HCT116 (cell line): ENCODE data around the gene EGR4. TPM values are rescaled to one million over a fixed set of nuclear protein-coding genes. Genes with fewer than 3 reads are reported as not detected.

Experiments
- ATAC-seq: fragments of 200-7000 bp; cut with Tn5 transposase; 2 replicates; pipeline ENCODE4 v1.9.1; 2020; ENCODE audit warnings: mild to moderate bottlenecking, moderate library complexity
- BruUV-seq: library from RNA; stranded (reverse); fragments of 400-500 nt; replicated peaks from 2 replicates; lab custom pipeline; 2021; lab: Mats Ljungman, UMichigan
- CTCF ChIA-PET: fragments of 300-600 bp; sonication (Branson Sonifier 250); formaldehyde crosslinking; loops from one replicate; lab custom pipeline; 2021; ENCODE audit warnings: antibody characterized with exemption; lab: Charles Lee
- POLR2A ChIA-PET: fragments of 300-600, 350-600 bp; sonication (Branson Sonifier 250); formaldehyde crosslinking; loops from one replicate; lab custom pipeline; 2021; ENCODE audit warnings: antibody characterized with exemption; lab: Charles Lee
- RAD21 ChIA-PET, 2 experiments: fragments of 300-600 bp; sonication (Branson Sonifier 250); formaldehyde crosslinking; loops; one replicate each; lab custom pipeline; 2023; ENCODE audit warnings: low total read pairs in 2 of 2; ENCODE audit not compliant: uncharacterized antibody in 2 of 2, unreplicated experiment in 2 of 2, low non-redundant PET in 1 of 2; lab: Charles Lee
- DNase-seq: peaks from one replicate; pipeline ENCODE4 v3.0.0-alpha.2; 2010; ENCODE audit warnings: low read depth, low spot score
- H2AFZ ChIP-seq: fragments of 200-600 bp; shearing (Covaris generic), sonication (generic); 2 replicates; pipeline ENCODE4 v1.6.1; 2017; ENCODE audit warnings: low read depth, mixed run types, mixed read lengths, antibody characterized with exemption, low read length; ENCODE audit not compliant: poor library complexity, severe bottlenecking
- H3K27ac ChIP-seq: 2 replicates; pipeline ENCODE4 v1.5.1; 2012; ENCODE audit warnings: low read depth, low read length
- H3K27me3 ChIP-seq: fragments of 200-600 bp; sonication (generic); 2 replicates; pipeline ENCODE4 v1.6.1; 2016; ENCODE audit warnings: mixed run types, low read length, mixed read lengths; ENCODE audit not compliant: insufficient read depth
- H3K36me3 ChIP-seq, 2 experiments: fragments of 200-500 bp in 1 of 2; fragments of 200-600 bp in 1 of 2; sonication (Bioruptor generic) in 1 of 2; sonication (generic) in 1 of 2; 2 replicates each; pipeline versions ENCODE4 v1.5.1 to v1.6.1; 2014 to 2016; ENCODE audit warnings: low read length in 2 of 2, inconsistent platforms in 1 of 2, mixed read lengths in 1 of 2, mixed run types in 1 of 2; ENCODE audit not compliant: insufficient read depth in 2 of 2, control insufficient read depth in 1 of 2
- H3K4me1 ChIP-seq, 2 experiments: fragments of 200-600 bp in 1 of 2; sonication (generic) in 1 of 2; 2 replicates each; pipeline versions ENCODE4 v1.5.1 to v1.6.1; 2012 to 2017; ENCODE audit warnings: low read length in 2 of 2, inconsistent platforms in 1 of 2, mild to moderate bottlenecking in 1 of 2, mixed read lengths in 1 of 2, mixed run types in 1 of 2, moderate library complexity in 1 of 2; ENCODE audit not compliant: insufficient read depth in 2 of 2, control insufficient read depth in 1 of 2
- H3K4me2 ChIP-seq: fragments of 200-600 bp; sonication (generic); 2 replicates; pipeline ENCODE4 v1.6.1; 2017; ENCODE audit warnings: mixed run types, low read length, mixed read lengths
- H3K4me3 ChIP-seq, 2 experiments: fragments of 200-600 bp in 1 of 2; sonication (generic) in 1 of 2; replicated peaks in 1 of 2; 2 replicates each; pipeline ENCODE4 v1.5.1; 2011 to 2016; ENCODE audit warnings: low read length in 2 of 2, control low read depth in 1 of 2, low read depth in 1 of 2, mild to moderate bottlenecking in 1 of 2, mixed read lengths in 1 of 2, mixed run types in 1 of 2
- H3K79me2 ChIP-seq: fragments of 200-600 bp; sonication (generic); 2 replicates; pipeline ENCODE4 v1.6.1; 2017; ENCODE audit warnings: mild to moderate bottlenecking, mixed run types, low read length, moderate library complexity, mixed read lengths; ENCODE audit not compliant: insufficient read depth
- H3K9ac ChIP-seq: fragments of 200-600 bp; sonication (generic); 2 replicates; pipeline ENCODE4 v1.6.1; 2016; ENCODE audit warnings: low read length, mixed read lengths
- H3K9me2 ChIP-seq: fragments of 200-600 bp; sonication (generic), shearing (Covaris generic); 2 replicates; pipeline ENCODE4 v1.6.1; 2017; ENCODE audit warnings: mixed run types, mild to moderate bottlenecking, moderate library complexity; ENCODE audit not compliant: insufficient read depth
- H3K9me3 ChIP-seq, 2 experiments: fragments of 200-500 bp in 1 of 2; fragments of 200-600 bp in 1 of 2; sonication (Bioruptor generic) in 1 of 2; sonication (generic) in 1 of 2; 2 replicates each; pipeline ENCODE4 v1.6.1; 2014 to 2017; ENCODE audit warnings: low read length in 2 of 2, mixed read lengths in 2 of 2, inconsistent platforms in 1 of 2, low read depth in 1 of 2, mild to moderate bottlenecking in 1 of 2, mixed run types in 1 of 2, moderate library complexity in 1 of 2; ENCODE audit not compliant: control insufficient read depth in 1 of 2, insufficient read depth in 1 of 2
- H4K20me1 ChIP-seq: fragments of 200-600 bp; sonication (generic), shearing (Covaris generic); 2 replicates; pipeline ENCODE4 v1.6.1; 2017; ENCODE audit warnings: mixed run types, mild to moderate bottlenecking, moderate library complexity; ENCODE audit not compliant: insufficient read depth
- EGR1 ChIP-seq: IDR thresholded peaks from 2 replicates; pipeline ENCODE4 v1.6.1; 2012; ENCODE audit warnings: low read depth
- ELF1 ChIP-seq: IDR thresholded peaks from 2 replicates; pipeline ENCODE4 v1.6.1; 2012; ENCODE audit warnings: low read depth, borderline replicate concordance
- JUND ChIP-seq: IDR thresholded peaks from 2 replicates; pipeline ENCODE4 v1.6.1; 2012
- POLR2AphosphoS5 ChIP-seq: IDR thresholded peaks from 2 replicates; pipeline ENCODE4 v1.6.1; 2011; ENCODE audit warnings: mild to moderate bottlenecking, low read depth, low read length, moderate library complexity
- RAD21 ChIP-seq: IDR thresholded peaks from 2 replicates; pipeline ENCODE4 v1.6.1; 2012; ENCODE audit warnings: low read depth, mild to moderate bottlenecking
- SRF ChIP-seq: IDR thresholded peaks from 2 replicates; pipeline ENCODE4 v1.6.1; 2012; ENCODE audit warnings: low read depth
- TCF7L2 ChIP-seq: IDR thresholded peaks from 2 replicates; pipeline ENCODE4 v1.7.0; 2011; ENCODE audit warnings: borderline replicate concordance, inconsistent platforms; ENCODE audit not compliant: insufficient read depth, insufficient read length; ENCODE audit errors: extremely low read depth
- YY1 ChIP-seq: IDR thresholded peaks from 2 replicates; pipeline ENCODE4 v1.6.1; 2011; ENCODE audit warnings: low read length, low read depth, moderate library complexity, mild to moderate bottlenecking; ENCODE audit not compliant: insufficient replicate concordance; ENCODE audit errors: extremely low read depth
- ZFX ChIP-seq: fragments of 450-650 bp; IDR thresholded peaks from 2 replicates; pipeline ENCODE4 v1.6.1; 2017
- intact Hi-C: fragments of 100-400 bp; cut with micrococcal nuclease; formaldehyde crosslinking; loops from 2 replicates; pipeline ENCODE4 v1.10.0; 2022
- total RNA-seq: library from RNA; stranded (reverse); gene quantifications from one replicate; pipeline ENCODE4 v1.2.1, GENCODE V29; 2021; ENCODE audit not compliant: unreplicated experiment
- TF ChIP-seq, protein P1 (sequence below), 3 experiments: fragments of 200-600 bp in 1 of 3; sonication (generic) in 1 of 3; IDR thresholded peaks in 2 of 3; conservative IDR thresholded peaks in 1 of 3; 2 replicates each; pipeline ENCODE4 v1.5.1; 2012 to 2017; ENCODE audit warnings: low read depth in 2 of 3, low read length in 2 of 3, antibody characterized with exemption in 1 of 3, borderline replicate concordance in 1 of 3, control low read depth in 1 of 3, mild to moderate bottlenecking in 1 of 3, mixed read lengths in 1 of 3, mixed run types in 1 of 3, moderate library complexity in 1 of 3; ENCODE audit not compliant: insufficient read depth in 1 of 3
- TF ChIP-seq, protein P2 (sequence below): IDR thresholded peaks from 2 replicates; pipeline ENCODE4 v1.6.1; 2012
- TF ChIP-seq, protein P3 (sequence below): IDR thresholded peaks from 2 replicates; pipeline ENCODE4 v1.6.1; 2012

EGR4 gene
- total RNA-seq, 1 experiment from 2014 or later, result 0.37 TPM

DNA sequence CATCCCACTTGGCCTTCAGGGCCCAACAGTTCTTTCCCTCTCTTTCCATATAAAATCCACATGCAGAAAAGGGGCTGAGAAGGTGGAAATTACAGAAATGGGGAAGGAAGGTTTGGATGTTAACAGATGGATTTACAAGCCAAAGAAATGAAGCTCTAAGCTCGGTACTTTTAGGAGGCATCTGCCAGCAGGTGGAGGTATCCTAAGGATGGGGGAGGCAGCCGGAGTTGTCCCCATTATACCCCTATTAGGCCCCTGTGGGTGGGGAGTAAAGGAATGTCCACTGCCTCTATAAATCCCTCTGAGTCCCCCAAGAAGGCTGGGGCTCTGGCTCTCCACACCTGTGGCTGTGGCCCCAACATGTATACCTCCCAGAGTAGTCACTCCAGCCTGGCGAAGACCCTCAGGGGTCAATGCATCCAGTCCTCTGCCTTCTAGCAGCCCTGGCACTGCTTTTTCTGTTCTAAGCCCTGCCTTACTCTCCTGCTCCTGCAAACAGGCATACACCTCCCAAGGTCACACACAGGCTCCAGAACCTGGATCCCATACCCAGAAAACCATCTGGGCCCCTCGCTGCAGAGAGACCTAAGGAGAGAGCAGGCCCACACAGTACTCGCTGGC lies 10.3 kb downstream of the EGR4 start:
- H3K4me3 ChIP-seq, result peak overlapping the region; percentile 76 to 85
- H4K20me1 ChIP-seq, result peaks cover 4% of the 10 kb centered on the region; the same call in 1 of the 2 replicates
- RAD21 ChIA-PET, result no interaction called here
- TF ChIP-seq YY1, result no peak
- TF ChIP-seq, protein P1, sequence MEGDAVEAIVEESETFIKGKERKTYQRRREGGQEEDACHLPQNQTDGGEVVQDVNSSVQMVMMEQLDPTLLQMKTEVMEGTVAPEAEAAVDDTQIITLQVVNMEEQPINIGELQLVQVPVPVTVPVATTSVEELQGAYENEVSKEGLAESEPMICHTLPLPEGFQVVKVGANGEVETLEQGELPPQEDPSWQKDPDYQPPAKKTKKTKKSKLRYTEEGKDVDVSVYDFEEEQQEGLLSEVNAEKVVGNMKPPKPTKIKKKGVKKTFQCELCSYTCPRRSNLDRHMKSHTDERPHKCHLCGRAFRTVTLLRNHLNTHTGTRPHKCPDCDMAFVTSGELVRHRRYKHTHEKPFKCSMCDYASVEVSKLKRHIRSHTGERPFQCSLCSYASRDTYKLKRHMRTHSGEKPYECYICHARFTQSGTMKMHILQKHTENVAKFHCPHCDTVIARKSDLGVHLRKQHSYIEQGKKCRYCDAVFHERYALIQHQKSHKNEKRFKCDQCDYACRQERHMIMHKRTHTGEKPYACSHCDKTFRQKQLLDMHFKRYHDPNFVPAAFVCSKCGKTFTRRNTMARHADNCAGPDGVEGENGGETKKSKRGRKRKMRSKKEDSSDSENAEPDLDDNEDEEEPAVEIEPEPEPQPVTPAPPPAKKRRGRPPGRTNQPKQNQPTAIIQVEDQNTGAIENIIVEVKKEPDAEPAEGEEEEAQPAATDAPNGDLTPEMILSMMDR (IDR thresholded peaks at IDR 0.05 in 2 of 3, conservative IDR thresholded peaks at IDR 0.05 in 1 of 3; ENCODE audit: borderline replicate concordance in 1 of 3, insufficient read depth in 1 of 3, low read depth in 2 of 3, low read length in 2 of 3), result peak in 2 of 3 experiments; percentile 17 to 27; a peak in 2 of 6 replicates
- TF ChIP-seq, protein P2, sequence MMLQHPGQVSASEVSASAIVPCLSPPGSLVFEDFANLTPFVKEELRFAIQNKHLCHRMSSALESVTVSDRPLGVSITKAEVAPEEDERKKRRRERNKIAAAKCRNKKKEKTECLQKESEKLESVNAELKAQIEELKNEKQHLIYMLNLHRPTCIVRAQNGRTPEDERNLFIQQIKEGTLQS, result no peak
- no TSS peak for BruUV-seq
- intact Hi-C loops, result no loop called here
- no peak overlapping the region for H2AFZ ChIP-seq
- H3K9ac ChIP-seq, result peak overlapping the region; percentile 87
- H3K4me1 ChIP-seq, result peaks cover 11 to 36% of the 10 kb centered on the region in 2 experiments
- DNase-seq, result no peak
- CTCF ChIA-PET, result no interaction called here
- H3K9me3 ChIP-seq, result no peaks in the 10 kb centered on the region
- peak overlapping the region; percentile 91 for H3K27ac ChIP-seq
- peaks cover 61% of the 10 kb centered on the region for H3K79me2 ChIP-seq
- H3K36me3 ChIP-seq, result peaks cover 2 to 9% of the 10 kb centered on the region in 2 experiments; a peak in 1 of 4 replicates
- no peaks in the 10 kb centered on the region for H3K9me2 ChIP-seq
- ATAC-seq, result no peak
- H3K4me2 ChIP-seq, result peak overlapping the region; percentile 99
- no peaks in the 10 kb centered on the region for H3K27me3 ChIP-seq
- POLR2A ChIA-PET, result no interaction called here

DNA sequence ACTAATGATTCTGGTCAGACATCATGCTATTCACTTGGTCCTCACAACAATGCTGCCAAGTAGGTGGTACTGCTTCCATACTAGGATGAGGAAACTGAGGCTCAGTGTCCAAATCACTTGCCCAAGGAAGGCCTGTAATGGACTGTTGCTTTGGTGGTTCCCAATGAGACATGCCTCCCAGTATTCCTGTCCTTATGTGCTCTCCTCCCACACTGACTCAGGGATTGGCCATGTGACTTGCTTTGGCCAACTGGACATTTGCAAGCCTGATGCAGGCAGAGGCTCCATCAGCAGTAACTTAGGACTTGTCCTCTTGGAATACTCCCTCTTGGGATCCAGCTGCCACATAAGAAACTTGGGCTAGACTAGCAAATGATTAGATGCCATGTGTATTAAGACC lies 12.1 kb downstream of the EGR4 start:
- no peak for TF ChIP-seq TCF7L2
- TF ChIP-seq ELF1, result no peak
- TF ChIP-seq, protein P3, sequence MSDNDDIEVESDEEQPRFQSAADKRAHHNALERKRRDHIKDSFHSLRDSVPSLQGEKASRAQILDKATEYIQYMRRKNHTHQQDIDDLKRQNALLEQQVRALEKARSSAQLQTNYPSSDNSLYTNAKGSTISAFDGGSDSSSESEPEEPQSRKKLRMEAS, result no peak
- no peak for TF ChIP-seq EGR1
- no peak for TF ChIP-seq SRF
- TF ChIP-seq JUND, result no peak
- TF ChIP-seq ZFX, result no peak
- no peak for TF ChIP-seq RAD21
- no peak for TF ChIP-seq POLR2AphosphoS5
- Histone ChIP-seq H3K9me3 (no peaks in the 10 kb centered on the region), H3K4me3 (no peak overlapping the region), H3K9ac (no peak overlapping the region), H2AFZ (no peak overlapping the region), H3K4me2 (no peak overlapping the region), H3K4me1 (peaks cover 11 to 36% of the 10 kb centered on the region in 2 experiments), H3K9me2 (no peaks in the 10 kb centered on the region), H3K27me3 (no peaks in the 10 kb centered on the region), H3K27ac (no peak overlapping the region), H3K36me3 (peaks cover 7 to 9% of the 10 kb centered on the region in 2 experiments; a peak in 3 of 4 replicates), H3K79me2 (peaks cover 77% of the 10 kb centered on the region), H4K20me1 (peaks cover 4% of the 10 kb centered on the region; the same call in 1 of the 2 replicates)
- ChIA-PET RAD21 (no interaction called here), CTCF (no interaction called here), POLR2A (no interaction called here)
- BruUV-seq, result no TSS peak
- ATAC-seq, result no peak
- DNase-seq, result no peak
- intact Hi-C loops, result no loop called here
